ENCODE measurements around the gene A3GALT2.

DNA sequence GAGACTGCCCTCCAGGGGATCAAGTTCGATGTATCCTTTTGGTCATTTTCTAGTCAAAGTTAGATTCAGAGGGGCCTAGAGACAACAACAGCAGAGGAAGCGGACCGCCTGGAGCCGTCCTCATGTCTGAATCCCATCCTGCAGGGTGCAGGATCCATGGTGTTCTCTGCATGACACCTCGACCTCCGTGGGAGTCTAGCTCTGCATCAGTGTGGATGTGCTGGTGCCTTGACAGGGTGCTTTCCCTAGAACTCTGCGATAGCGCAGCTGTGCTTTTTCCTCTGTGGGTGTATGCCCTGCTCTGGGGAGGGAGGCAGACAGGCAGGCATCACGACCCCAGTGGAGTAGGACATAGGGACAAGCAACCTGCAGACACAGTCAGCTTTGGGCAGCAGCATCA, 48.2 kb upstream of the A3GALT2 start:
- TF ChIP-seq, protein P1, sequence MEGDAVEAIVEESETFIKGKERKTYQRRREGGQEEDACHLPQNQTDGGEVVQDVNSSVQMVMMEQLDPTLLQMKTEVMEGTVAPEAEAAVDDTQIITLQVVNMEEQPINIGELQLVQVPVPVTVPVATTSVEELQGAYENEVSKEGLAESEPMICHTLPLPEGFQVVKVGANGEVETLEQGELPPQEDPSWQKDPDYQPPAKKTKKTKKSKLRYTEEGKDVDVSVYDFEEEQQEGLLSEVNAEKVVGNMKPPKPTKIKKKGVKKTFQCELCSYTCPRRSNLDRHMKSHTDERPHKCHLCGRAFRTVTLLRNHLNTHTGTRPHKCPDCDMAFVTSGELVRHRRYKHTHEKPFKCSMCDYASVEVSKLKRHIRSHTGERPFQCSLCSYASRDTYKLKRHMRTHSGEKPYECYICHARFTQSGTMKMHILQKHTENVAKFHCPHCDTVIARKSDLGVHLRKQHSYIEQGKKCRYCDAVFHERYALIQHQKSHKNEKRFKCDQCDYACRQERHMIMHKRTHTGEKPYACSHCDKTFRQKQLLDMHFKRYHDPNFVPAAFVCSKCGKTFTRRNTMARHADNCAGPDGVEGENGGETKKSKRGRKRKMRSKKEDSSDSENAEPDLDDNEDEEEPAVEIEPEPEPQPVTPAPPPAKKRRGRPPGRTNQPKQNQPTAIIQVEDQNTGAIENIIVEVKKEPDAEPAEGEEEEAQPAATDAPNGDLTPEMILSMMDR (IDR thresholded peaks at IDR 0.05): no peak
- no peak for TF ChIP-seq POLR2A (IDR thresholded peaks at IDR 0.05)
- no peak for TF ChIP-seq POLR2AphosphoS5 (IDR thresholded peaks at IDR 0.05)

Data from stomach (tissue), 4 donors.